GM12873 (cell line): ENCODE results near the gene ARHGAP6.

Experiments
- CTCF ChIP-seq: IDR thresholded peaks from 2 replicates; pipeline ENCODE4 v1.5.1; 2012; ENCODE audit warnings: low read depth, mild to moderate bottlenecking, moderate library complexity, low read length, control low read depth; ENCODE audit not compliant: insufficient read depth; ENCODE audit errors: missing control alignments

Gene ARHGAP6

GRCh38 chrX:11478911-11479310, 186.8 kb downstream of the ARHGAP6 start:
- no peak for TF ChIP-seq CTCF

- no peak for TF ChIP-seq CTCF
Measured at GRCh38 chrX:11478026-11478425, 187.7 kb downstream of the ARHGAP6 start.

GRCh38 chrX:11474576-11474975, 191.1 kb downstream of the ARHGAP6 start:
- no peak for TF ChIP-seq CTCF

GRCh38 chrX:11474021-11474420, 191.7 kb downstream of the ARHGAP6 start:
- TF ChIP-seq CTCF = no peak

GRCh38 chrX:11472879-11473278, 192.8 kb downstream of the ARHGAP6 start:
- TF ChIP-seq CTCF = no peak

- no peak for TF ChIP-seq CTCF
Measured at GRCh38 chrX:11472381-11472780, 193.3 kb downstream of the ARHGAP6 start.

- TF ChIP-seq CTCF = no peak
Measured at GRCh38 chrX:11470250-11470974, 195.3 kb downstream of the ARHGAP6 start.
